Spleen (tissue), 7 donors: ENCODE measurements around the gene KCTD13.

Source experiments
- POLR2A ChIP-seq, 3 donors: fragments of 450-650 bp; IDR thresholded peaks; one replicate each; pipeline ENCODE4 v1.5.1; 2017; ENCODE audit warnings: antibody characterized with exemption in 3 of 3, mild to moderate bottlenecking in 1 of 3
- TF ChIP-seq, protein P1 (sequence below), 11 experiments: fragments of 200-600 bp in 7 of 11; fragments of 450-650 bp in 4 of 11; sonication (generic) in 4 of 11; IDR thresholded peaks in 8 of 11; conservative IDR thresholded peaks in 3 of 11; 1 replicate in 7 of 11; 2 replicates in 4 of 11; pipeline versions ENCODE4 v1.4.0 to v1.8.0; 2016 to 2021; ENCODE audit warnings: antibody characterized with exemption in 11 of 11, inconsistent platforms in 4 of 11, mild to moderate bottlenecking in 1 of 11
- donor health status: DM: no; HTN: no; CAD: no; lungs with moderate emphysema.
- donor health status: DM: no; HTN: no; CAD: no.
- donor health status: DM: no; HTN: no; CAD: no.

- TF ChIP-seq, protein P1, sequence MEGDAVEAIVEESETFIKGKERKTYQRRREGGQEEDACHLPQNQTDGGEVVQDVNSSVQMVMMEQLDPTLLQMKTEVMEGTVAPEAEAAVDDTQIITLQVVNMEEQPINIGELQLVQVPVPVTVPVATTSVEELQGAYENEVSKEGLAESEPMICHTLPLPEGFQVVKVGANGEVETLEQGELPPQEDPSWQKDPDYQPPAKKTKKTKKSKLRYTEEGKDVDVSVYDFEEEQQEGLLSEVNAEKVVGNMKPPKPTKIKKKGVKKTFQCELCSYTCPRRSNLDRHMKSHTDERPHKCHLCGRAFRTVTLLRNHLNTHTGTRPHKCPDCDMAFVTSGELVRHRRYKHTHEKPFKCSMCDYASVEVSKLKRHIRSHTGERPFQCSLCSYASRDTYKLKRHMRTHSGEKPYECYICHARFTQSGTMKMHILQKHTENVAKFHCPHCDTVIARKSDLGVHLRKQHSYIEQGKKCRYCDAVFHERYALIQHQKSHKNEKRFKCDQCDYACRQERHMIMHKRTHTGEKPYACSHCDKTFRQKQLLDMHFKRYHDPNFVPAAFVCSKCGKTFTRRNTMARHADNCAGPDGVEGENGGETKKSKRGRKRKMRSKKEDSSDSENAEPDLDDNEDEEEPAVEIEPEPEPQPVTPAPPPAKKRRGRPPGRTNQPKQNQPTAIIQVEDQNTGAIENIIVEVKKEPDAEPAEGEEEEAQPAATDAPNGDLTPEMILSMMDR (IDR thresholded peaks at IDR 0.05 in 8 of 11, conservative IDR thresholded peaks at IDR 0.05 in 3 of 11): no peak
- TF ChIP-seq POLR2A (IDR thresholded peaks at IDR 0.05): no peak
Observed at GRCh38 chr16:29901607-29901945, 24.4 kb downstream of the KCTD13 start.
